GM12872 (cell line): Measurements from ENCODE around the gene DENND4A.

Experiments used
- TF ChIP-seq, protein P1 (sequence below): IDR thresholded peaks from 3 replicates; pipeline ENCODE4 v1.5.1; 2011; ENCODE audit warnings: low read depth, mild to moderate bottlenecking, low read length, moderate library complexity; ENCODE audit not compliant: insufficient read depth

The DENND4A gene

DNA sequence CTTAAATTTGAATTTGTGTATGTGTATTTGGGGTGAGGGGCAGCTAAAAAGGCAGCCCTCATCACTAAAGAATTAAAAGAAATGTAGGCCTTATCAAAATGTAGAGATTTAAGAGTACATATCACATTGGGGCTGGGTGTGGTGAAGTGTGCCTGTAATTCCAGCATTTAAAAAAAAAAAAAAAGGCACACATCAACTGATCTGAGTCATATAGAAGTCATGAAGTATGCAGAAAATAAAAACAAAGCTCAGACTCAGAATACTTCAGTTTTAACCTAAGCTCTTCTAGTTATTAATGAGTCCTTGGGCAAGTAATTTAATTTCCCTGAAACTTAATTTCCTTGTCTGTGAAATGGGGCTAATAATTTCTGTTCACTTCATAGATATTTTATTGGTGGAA lies 138.8 kb downstream of the DENND4A start:
- TF ChIP-seq, protein P1, sequence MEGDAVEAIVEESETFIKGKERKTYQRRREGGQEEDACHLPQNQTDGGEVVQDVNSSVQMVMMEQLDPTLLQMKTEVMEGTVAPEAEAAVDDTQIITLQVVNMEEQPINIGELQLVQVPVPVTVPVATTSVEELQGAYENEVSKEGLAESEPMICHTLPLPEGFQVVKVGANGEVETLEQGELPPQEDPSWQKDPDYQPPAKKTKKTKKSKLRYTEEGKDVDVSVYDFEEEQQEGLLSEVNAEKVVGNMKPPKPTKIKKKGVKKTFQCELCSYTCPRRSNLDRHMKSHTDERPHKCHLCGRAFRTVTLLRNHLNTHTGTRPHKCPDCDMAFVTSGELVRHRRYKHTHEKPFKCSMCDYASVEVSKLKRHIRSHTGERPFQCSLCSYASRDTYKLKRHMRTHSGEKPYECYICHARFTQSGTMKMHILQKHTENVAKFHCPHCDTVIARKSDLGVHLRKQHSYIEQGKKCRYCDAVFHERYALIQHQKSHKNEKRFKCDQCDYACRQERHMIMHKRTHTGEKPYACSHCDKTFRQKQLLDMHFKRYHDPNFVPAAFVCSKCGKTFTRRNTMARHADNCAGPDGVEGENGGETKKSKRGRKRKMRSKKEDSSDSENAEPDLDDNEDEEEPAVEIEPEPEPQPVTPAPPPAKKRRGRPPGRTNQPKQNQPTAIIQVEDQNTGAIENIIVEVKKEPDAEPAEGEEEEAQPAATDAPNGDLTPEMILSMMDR: no peak

DNA sequence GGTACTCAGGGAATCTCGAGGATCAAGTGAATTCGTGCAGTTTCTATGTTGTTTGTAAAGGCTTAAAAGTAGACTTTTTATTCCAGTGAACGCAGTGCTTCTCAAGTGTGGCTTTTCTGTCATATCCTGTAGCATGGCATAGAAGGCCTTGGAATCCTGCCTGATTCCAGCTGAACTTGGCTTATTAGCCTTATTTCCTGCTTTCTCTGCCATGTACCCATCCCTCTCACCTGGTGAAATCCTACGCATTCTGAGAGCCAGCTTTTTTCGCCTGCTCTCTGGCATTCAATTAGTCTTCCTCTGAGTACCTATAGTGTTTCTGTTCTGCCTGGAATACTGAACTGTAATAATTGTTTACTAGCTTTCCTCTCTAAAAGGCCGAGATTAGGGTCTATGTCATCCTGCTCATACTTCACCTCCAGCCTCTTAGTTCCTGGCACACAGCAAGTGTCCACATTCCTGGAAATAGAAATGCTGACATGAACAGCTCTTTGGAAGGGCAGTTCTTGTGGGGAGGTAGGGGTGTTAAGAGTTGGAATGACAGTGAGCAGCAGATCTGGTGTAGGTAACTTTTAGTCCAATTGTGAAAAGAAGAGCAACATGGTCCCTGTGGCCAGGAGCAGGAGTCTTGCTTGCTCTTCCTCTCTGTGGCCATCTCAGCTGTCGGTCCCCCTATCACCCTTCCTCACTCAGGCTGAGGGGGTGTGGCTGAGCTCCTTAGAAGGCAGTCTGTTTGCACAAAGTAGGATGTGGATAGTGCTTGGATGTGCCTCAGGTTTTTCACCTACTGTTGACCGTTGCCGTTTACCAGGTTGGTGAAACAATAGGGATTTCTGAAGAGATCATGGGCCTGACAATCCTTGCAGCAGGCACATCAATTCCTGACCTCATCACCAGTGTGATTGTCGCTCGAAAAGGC lies 140.0 kb downstream of the DENND4A start:
- TF ChIP-seq, protein P1: no peak

DNA sequence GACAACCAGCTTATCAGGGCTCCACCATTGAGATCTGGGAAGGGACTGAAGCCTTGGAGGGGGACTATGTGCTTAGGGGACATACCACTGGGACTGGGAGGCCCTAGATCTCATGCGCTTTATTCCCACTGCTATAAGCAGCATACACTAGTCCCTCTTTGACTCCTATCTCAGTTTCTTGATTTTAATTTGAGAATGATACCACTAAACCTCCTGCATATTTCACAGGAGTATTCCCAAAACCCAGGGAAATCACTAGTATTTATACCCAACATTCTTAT lies 141.1 kb downstream of the DENND4A start:
- TF ChIP-seq, protein P1: no peak

DNA sequence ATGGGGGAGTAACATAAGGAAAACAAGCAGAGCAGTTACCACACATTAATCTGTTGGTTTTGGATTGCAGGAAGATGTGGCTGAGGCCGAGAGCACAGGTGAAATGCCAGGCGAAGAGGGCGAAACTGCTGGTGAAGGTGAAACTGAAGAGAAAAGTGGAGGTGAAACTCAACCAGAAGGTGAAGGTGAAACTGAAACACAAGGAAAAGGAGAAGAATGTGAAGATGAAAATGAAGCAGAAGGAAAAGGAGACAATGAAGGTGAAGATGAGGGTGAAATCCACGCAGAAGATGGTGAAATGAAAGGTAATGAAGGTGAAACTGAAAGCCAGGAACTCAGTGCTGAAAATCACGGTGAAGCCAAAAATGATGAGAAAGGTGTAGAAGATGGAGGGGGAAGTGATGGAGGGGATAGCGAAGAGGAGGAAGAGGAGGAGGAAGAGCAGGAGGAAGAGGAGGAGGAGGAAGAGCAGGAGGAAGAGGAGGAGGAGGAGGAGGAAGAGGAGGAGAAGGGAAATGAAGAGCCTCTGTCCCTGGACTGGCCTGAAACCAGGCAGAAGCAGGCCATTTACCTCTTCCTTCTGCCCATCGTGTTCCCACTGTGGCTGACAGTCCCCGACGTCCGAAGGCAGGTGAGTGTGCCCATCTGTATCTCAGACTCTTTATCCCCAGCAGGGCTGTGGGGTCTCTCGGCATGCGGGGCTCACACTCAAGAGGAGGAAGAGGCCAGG lies 141.6 kb downstream of the DENND4A start:
- TF ChIP-seq, protein P1: no peak

DNA sequence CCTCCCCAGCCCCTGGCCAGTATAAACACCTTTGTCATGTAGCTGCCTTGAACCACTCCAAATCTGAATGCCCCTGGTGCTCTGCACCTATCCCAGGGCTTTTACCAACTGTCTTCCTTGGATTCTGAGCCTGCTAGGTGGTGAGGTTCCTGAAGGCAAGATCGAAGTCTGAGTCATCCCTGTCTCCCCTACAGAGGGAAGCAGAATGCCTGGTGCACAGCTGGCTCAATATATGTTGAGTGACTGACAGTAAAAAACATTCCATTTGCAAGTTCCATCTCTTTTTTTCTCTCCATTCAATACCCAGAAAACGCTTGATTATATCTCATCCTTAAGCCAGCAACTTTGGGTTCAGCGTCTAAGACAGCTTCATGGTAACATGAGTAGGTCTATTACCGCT lies 145.6 kb downstream of the DENND4A start:
- TF ChIP-seq, protein P1: no peak

DNA sequence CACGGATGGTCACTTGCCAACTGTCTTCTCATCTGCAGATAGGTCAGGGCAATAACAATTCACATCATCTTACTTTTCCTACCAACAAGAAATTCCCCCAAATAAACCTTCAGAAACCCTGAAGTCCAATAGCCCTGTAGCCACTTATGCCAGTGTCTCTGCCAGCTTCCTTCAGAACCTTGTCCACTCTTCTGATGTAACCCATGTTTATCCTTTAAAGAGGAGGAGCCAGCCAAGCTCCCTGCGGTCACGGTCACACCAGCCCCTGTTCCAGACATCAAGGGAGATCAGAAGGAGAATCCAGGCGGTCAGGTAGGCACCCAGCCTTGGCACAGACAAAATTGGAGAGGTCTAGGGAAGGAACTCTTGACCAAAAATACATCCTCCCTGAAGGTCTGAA lies 146.7 kb downstream of the DENND4A start:
- TF ChIP-seq, protein P1: no peak

DNA sequence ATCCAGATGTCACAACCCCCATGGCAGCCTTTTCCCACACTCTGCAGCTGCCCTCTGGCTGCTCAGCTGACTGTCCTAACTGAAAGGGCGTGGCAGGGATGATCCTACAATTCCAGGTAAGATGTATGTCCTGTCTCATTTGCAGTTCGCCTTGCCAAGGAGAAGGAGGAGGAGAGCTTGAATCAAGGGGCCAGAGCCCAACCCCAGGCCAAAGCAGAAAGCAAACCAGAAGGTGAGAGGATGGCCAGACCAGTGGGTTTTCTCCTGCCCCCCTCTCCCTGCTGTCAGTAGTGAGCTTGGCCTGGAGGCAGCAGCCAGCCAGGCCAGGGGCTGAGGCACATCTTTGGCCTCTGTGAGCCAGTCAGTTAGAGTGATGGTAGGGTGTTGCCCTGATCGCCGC lies 147.8 kb downstream of the DENND4A start:
- TF ChIP-seq, protein P1: no peak
